ENCODE measurements around the gene USP40. TPM values are rescaled to one million over a fixed set of nuclear protein-coding genes. Genes with fewer than 3 reads are reported as not detected.

The USP40 gene
- total and polyA plus RNA-seq, 2 of the 8 experiments (the other 6 are each of a cell fraction or from before 2014, with no cell fraction given): 12.0 to 15.7 TPM

GRCh38 chr2:233604826-233605225 is 38.2 kb upstream of the USP40 start:
- no peaks in the 10 kb centered on the region for H4K20me1 ChIP-seq (replicated peaks in 1 of 2; ENCODE audit: control insufficient read depth in 1 of 2, insufficient read depth in 2 of 2, low read length in 2 of 2)
- H3K27me3 ChIP-seq (replicated peaks in 1 of 4; ENCODE audit: control insufficient read depth in 3 of 4, extremely low read depth in 1 of 4, insufficient read depth in 3 of 4, low read length in 3 of 4): no peaks in the 10 kb centered on the region
- no peak overlapping the region for H2AFZ ChIP-seq (ENCODE audit: low read length)
- no peak for TF ChIP-seq EZH2 (IDR thresholded peaks at IDR 0.05; ENCODE audit: low read depth, low read length, severe bottlenecking)
- TF ChIP-seq BCL11A (IDR thresholded peaks at IDR 0.05; ENCODE audit: low read depth in 2 of 2, low read length in 2 of 2): no peak
- no peak for TF ChIP-seq GABPA (IDR thresholded peaks at IDR 0.05; ENCODE audit: borderline replicate concordance, insufficient read depth, low read length)
- no peak for TF ChIP-seq ZNF274 (IDR thresholded peaks at IDR 0.05; ENCODE audit: borderline replicate concordance, extremely low read depth, low read length)
- TF ChIP-seq RNF2 (IDR thresholded peaks at IDR 0.05; ENCODE audit: borderline replicate concordance, low read depth, low read length, missing control alignments, poor library complexity, severe bottlenecking): no peak
- no peak for TF ChIP-seq SIRT6 (IDR thresholded peaks at IDR 0.05; ENCODE audit: low read length)
- TF ChIP-seq CEBPB (IDR thresholded peaks at IDR 0.05; ENCODE audit: low read depth, low read length): no peak
- TF ChIP-seq GTF2F1 (IDR thresholded peaks at IDR 0.05; ENCODE audit: borderline replicate concordance, low read depth, low read length): no peak
- TF ChIP-seq SRF (IDR thresholded peaks at IDR 0.05; ENCODE audit: low read depth, low read length): no peak
- TF ChIP-seq, protein P1, sequence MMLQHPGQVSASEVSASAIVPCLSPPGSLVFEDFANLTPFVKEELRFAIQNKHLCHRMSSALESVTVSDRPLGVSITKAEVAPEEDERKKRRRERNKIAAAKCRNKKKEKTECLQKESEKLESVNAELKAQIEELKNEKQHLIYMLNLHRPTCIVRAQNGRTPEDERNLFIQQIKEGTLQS (IDR thresholded peaks at IDR 0.05; ENCODE audit: insufficient read depth, low read depth, low read length): no peak
- H3K9ac ChIP-seq (replicated peaks in 1 of 4; ENCODE audit: extremely low read depth in 1 of 4, low read depth in 3 of 4, low read length in 3 of 4): no peak overlapping the region
- DNase-seq (ENCODE audit: low read depth in 1 of 2, low spot score in 2 of 2): no peak
- no peak overlapping the region for H3K4ac ChIP-seq (replicated peaks; ENCODE audit: insufficient read length, low read depth, low read length)
- no peak overlapping the region for H2BK20ac ChIP-seq (ENCODE audit: low read length)
- H3K23ac ChIP-seq (ENCODE audit: insufficient read length): no peak overlapping the region
- H4K8ac ChIP-seq (ENCODE audit: extremely low read depth, insufficient read depth, low read length): no peak overlapping the region
- no peak overlapping the region for H2BK5ac ChIP-seq (ENCODE audit: low read depth, low read length)
- no peaks in the 10 kb centered on the region for H3K36me3 ChIP-seq (ENCODE audit: control insufficient read depth in 2 of 4, insufficient read depth in 4 of 4, low read length in 3 of 4)
- H2BK120ac ChIP-seq (replicated peaks; ENCODE audit: low read depth, low read length): no peak overlapping the region
- H3K56ac ChIP-seq (replicated peaks; ENCODE audit: insufficient read length, low read depth, low read length): no peak overlapping the region
- H3K9me3 ChIP-seq (ENCODE audit: insufficient read depth in 2 of 2, low read depth in 1 of 2, low read length in 1 of 2): peaks cover 5 to 6% of the 10 kb centered on the region in 2 experiments; a peak in 1 of 4 replicates
- H3K4me1 ChIP-seq (replicated peaks in 1 of 4; ENCODE audit: control insufficient read depth in 3 of 4, insufficient read depth in 4 of 4, low read length in 3 of 4): no peaks in the 10 kb centered on the region
- 94% methylated on average over 3 of the region's 3 CpGs; no CpG with 5 or more reads in 1 of the 2 experiments for WGBS, 2 experiments (ENCODE audit: extremely low coverage in 1 of 2, insufficient coverage in 1 of 2, insufficient read length in 1 of 2, insufficient replicate concordance in 2 of 2, low coverage in 1 of 2, low lambda C conversion rate in 2 of 2, missing lambda C conversion rate in 1 of 2)
- H3K4me2 ChIP-seq (ENCODE audit: insufficient read depth in 1 of 2, low read depth in 2 of 2, low read length in 2 of 2): no peak overlapping the region
- H2AK5ac ChIP-seq (ENCODE audit: low read depth, low read length): no peak overlapping the region
- no peaks in the 10 kb centered on the region for H3K79me1 ChIP-seq (ENCODE audit: low read depth, low read length)
- no peak overlapping the region for H3K27ac ChIP-seq (ENCODE audit: low read depth, low read length)
- no peak overlapping the region for H4K5ac ChIP-seq (ENCODE audit: insufficient read length, low read depth, low read length)
- H3K14ac ChIP-seq (ENCODE audit: insufficient read length): no peak overlapping the region
- H2BK12ac ChIP-seq (ENCODE audit: low read depth, low read length): no peak overlapping the region
- H3K4me3 ChIP-seq (ENCODE audit: extremely low read depth in 1 of 4, insufficient read depth in 2 of 4, low read depth in 3 of 4, low read length in 4 of 4): no peak overlapping the region
- ChIA-PET CTCF (ENCODE audit: partially characterized antibody) (no interaction called here), POLR2A (ENCODE audit: partially characterized antibody) (no interaction called here)
- no peak overlapping the region for H4K91ac ChIP-seq (replicated peaks; ENCODE audit: insufficient read length, low read length)
- H3K79me2 ChIP-seq (ENCODE audit: control insufficient read depth in 1 of 2, insufficient read depth in 2 of 2, low read length in 2 of 2): no peaks in the 10 kb centered on the region
- H2BK15ac ChIP-seq (ENCODE audit: low read length): no peak overlapping the region
- H3K18ac ChIP-seq (ENCODE audit: extremely low read depth, low read length): no peak overlapping the region
- no peaks in the 10 kb centered on the region for H3K23me2 ChIP-seq (ENCODE audit: low read depth, low read length)
- FAIRE-seq: no peak
